GM18951 (cell line): ENCODE results near the gene NMRAL1.

Experiments
- POLR2A ChIP-seq: IDR thresholded peaks from 4 replicates; pipeline ENCODE4 v1.6.1; 2011; ENCODE audit warnings: mild to moderate bottlenecking; ENCODE audit not compliant: insufficient read length, insufficient read depth; ENCODE audit errors: extremely low read depth
- in situ Hi-C: fragments of 300-500 bp; cut with MboI; formaldehyde crosslinking; loops from one replicate; pipeline ENCODE4 v1.12.0; 2022; ENCODE audit warnings: low sequenced_read_pairs, mixed read lengths, inconsistent platforms; ENCODE audit not compliant: unreplicated experiment

NMRAL1 gene

DNA sequence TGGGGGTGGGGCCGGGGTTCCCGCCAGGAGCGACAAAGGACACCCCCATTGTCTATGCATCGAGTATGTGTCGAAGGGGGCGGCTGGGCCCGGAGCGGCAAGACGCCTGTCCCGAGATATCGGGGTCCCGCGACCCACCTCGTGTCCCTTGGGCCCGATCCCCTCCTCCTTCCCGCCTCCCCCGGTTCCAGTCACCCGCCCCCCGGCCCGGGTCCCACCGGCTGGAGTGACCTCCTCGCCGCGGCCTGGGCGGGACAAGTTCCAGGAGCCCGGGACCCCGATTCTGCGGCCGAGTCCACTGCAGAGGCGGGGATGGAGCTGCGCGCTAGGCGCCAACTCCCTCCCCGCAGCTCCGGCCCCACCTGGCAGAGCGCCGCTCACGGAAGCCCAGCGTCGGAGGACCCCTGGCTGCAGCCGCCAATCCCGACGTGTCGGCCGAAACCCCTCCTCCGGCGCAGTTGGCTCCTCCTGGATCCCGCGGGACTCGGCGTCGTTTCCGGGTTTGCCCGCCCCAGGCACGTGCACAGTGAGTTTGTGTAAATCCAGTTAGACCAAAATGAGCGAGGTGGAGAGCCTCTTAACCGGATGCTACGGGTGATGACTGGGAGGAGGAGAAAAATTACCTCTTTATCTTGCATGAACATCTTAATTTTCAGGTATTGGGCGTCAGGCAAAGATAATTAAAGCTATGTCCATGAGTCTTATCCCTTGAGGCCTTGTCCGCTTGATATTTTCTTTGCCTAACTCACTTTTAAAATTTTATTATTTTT is at the start of gene NMRAL1:
Gene NMRAL1 (minus strand): TSS at position 434 of the 770 bp plus-strand sequence. CDS start 493 bp downstream, outside the sequence.
- in situ Hi-C loops = no loop called here
- TF ChIP-seq POLR2A = peak; percentile 88

- in situ Hi-C loops = no loop called here
- no peak for TF ChIP-seq POLR2A
Measured at GRCh38 chr16:4523686-4524085, 49.3 kb upstream of the NMRAL1 start.

- in situ Hi-C loops = no loop called here
- TF ChIP-seq POLR2A = no peak
Measured at GRCh38 chr16:4522051-4522581, 47.7 kb upstream of the NMRAL1 start.

GRCh38 chr16:4520913-4521312 is 46.5 kb upstream of the NMRAL1 start:
- no peak for TF ChIP-seq POLR2A
- in situ Hi-C loops = no loop called here

DNA sequence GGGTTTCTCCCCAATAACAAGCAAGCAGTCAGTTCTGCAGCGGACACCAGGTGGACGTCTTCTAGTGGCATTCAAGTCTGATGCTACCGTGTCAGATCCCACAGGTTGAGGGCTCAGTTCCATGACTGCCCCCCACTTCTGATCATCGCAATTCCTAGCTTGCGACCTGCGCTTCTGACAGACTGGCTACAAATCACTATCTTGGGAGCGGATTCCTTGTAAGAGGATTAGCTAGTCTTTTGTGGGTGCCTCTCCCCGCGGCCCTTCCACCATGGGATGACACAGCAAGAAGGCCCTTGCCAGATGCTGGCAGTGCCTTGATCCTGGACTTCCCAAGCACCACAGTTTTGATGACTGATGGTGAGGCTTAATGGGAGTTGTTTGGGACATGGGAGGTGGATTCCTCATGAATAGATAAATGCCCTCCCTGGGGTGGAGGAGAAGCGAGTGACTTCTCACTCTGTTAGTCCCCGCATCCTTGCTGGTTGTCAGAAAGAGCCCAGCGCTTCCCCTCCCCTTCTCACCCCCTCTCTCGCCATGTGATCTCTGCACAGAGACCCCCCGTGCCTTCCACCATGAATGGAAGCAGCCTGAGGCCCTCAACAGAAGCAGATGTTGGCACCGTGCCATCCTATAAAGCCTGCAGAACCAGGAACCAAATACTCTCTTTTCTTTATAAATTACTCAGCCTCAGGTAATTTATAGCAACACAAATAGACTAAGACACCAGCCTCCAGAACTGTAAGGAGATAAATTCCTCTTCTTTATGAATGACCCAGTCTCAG is 45.0 kb upstream of the NMRAL1 start:
- no peak for TF ChIP-seq POLR2A
- in situ Hi-C loops = no loop called here

DNA sequence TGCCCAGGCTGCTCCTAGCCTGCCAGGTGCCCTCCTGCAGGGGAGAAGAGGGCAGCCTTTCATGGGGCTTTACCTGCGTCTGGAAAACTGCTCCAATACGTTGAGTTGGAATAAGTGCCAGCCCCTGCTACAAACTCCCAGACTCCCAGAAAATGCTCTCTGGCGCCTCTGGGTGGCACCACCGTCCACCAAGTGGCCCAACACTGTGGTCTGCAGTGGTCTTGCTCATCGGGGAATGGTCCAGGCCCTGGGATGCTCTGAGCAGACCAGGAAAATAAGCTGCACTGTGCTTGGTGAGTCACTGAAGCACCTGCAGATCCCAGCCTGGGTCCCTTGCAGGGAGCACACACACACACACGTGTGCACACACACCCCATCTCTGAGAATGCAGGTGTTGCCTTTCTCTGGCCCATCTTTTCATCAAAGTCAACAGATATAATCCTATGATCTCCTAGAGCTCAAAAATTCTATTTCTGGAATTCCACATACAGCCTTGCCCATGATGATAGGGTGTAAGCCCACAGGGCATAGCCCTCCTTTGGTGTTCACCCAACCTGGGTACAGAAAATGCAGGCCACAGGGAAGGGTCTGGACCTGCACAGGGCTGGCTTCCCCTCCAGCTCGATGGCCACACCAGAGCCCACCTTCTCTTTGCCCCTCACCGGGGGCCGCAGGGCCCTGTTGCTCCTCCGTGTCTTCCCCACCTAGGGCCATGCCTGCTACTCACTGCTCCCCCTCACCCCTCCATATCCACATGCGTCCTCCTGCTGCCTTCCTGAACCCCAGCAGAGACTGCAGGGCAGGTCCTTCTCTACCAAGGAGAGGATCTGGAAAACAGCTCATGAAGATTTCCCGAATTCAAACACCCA is 43.6 kb upstream of the NMRAL1 start:
- no peak for TF ChIP-seq POLR2A
- in situ Hi-C loops = no loop called here

GRCh38 chr16:4515611-4516233 is 41.3 kb upstream of the NMRAL1 start:
- no peak for TF ChIP-seq POLR2A
- in situ Hi-C loops = no loop called here

GRCh38 chr16:4514606-4515005 is 40.2 kb upstream of the NMRAL1 start:
- no peak for TF ChIP-seq POLR2A
- in situ Hi-C loops = no loop called here

DNA sequence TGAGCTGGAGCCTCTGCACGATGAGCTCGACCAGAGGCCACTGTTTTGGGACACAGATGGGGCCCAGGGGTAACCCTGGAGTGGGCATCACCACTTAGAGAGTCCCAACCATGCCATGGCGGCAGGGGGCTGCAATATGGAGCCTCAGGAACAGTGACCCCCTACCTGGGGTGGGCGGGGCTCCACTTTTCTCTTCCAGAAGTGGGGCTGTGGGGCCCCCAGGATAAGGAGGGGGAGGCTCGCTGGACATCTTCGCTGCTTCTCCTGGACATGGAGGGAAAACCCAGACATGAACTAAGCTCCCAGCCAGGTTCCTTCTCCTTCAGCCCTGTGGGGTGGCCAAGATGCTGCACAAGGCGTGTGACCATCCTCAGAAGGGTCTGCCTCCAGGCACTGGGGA is 39.5 kb upstream of the NMRAL1 start:
- in situ Hi-C loops = no loop called here
- no peak for TF ChIP-seq POLR2A

GRCh38 chr16:4513086-4513860 is 38.8 kb upstream of the NMRAL1 start:
- no peak for TF ChIP-seq POLR2A
- in situ Hi-C loops = no loop called here

- no peak for TF ChIP-seq POLR2A
- in situ Hi-C loops = no loop called here
Measured at GRCh38 chr16:4512473-4512872, 38.0 kb upstream of the NMRAL1 start.

DNA sequence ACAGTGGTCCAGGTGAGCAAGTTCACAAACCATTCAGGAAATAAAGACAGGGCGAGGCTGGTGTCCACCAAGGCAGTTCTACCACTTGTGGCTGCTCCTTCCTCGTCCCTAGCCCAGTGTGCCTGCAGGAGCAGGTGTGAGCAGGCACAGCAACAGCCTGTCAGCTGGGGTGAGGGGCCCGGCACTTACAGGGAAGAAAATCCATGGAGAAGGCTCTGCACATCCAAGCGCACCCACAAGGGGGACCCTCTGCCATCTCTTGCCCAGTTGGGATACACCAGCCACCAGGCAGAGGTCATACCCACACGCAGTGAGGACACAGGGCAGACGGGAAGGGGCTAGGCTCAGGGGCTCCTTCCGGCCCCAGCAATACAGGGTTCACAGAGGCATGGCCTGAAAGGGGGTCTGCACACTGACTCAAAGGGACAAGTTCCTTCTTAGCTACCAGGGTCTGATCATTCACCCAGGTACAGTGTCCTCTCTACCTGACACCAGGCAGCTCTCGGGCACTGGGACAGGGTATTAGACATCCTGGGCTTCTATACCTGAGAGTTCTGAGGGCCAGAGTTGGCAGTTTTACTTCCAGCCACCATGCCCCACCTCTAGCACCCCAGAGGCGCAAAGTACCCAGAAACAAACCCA is 37.1 kb upstream of the NMRAL1 start:
- in situ Hi-C loops = no loop called here

More for the DNA sequence above, 37.1 kb upstream of the NMRAL1 start:
- TF ChIP-seq POLR2A = no peak
